HepG2 (cell line): Measurements from ENCODE around the gene PAQR7. TPM values are rescaled to one million over a fixed set of nuclear protein-coding genes. Genes with fewer than 3 reads are reported as not detected.

ENCODE experiments used
- KAT8 ChIP-seq: IDR thresholded peaks from 2 replicates; pipeline ENCODE4 v1.6.1; 2016; ENCODE audit warnings: missing genetic modification reagents, missing compliant biosample characterization
- KDM2A ChIP-seq: sonication (generic); formaldehyde crosslinking; IDR thresholded peaks from 2 replicates; pipeline ENCODE4 v1.4.0; 2020; ENCODE audit warnings: low read depth, missing genetic modification reagents, borderline replicate concordance
- MTF1 ChIP-seq: sonication (generic); formaldehyde crosslinking; IDR thresholded peaks from 2 replicates; pipeline ENCODE4 v1.5.0; 2020; ENCODE audit warnings: missing genetic modification reagents
- POLR2A ChIP-seq, 2 experiments: IDR thresholded peaks; 2 replicates each; pipeline ENCODE4 v1.6.1; 2011; ENCODE audit warnings: low read depth in 2 of 2, low read length in 2 of 2, mild to moderate bottlenecking in 1 of 2, moderate library complexity in 1 of 2; ENCODE audit not compliant: insufficient read depth in 1 of 2
- RAD51 ChIP-seq: fragments of 450-650 bp; IDR thresholded peaks from 2 replicates; pipeline ENCODE4 v1.6.1; 2016; ENCODE audit warnings: borderline replicate concordance
- ZNF460 ChIP-seq: sonication (generic); formaldehyde crosslinking; IDR thresholded peaks from 2 replicates; pipeline ENCODE4 v1.5.1; 2020; ENCODE audit warnings: missing genetic modification reagents, mild to moderate bottlenecking, borderline replicate concordance
- ZNF549 ChIP-seq: sonication (generic); formaldehyde crosslinking; IDR thresholded peaks from 2 replicates; pipeline ENCODE4 v1.5.0; 2020; ENCODE audit warnings: missing genetic modification reagents
- ZNF629 ChIP-seq: sonication (generic); formaldehyde crosslinking; conservative IDR thresholded peaks from 2 replicates; pipeline ENCODE4 v1.5.0; 2020; ENCODE audit warnings: missing genetic modification reagents
- polyA plus RNA-seq, 8 experiments: library from polyadenylated mRNA; depleted of rRNA in 3 of 8; stranded (reverse) in 7 of 8; unstranded in 1 of 8; fragments of >200 nt; fragmentation: Illumina TruSeq in 4 of 8; extraction: Trizol in 4 of 8; gene quantifications; 2 replicates each; pipeline versions ENCODE4 v1.2.1 to v1.2.3, GENCODE V29; 2011 to 2016; ENCODE audit warnings: low read depth in 4 of 8, missing spikeins in 1 of 8, mixed read lengths in 1 of 8; ENCODE audit not compliant: insufficient read depth in 1 of 8
- total RNA-seq, 5 experiments: library from RNA; depleted of rRNA; stranded (reverse); fragments of >200 nt; fragmentation: Illumina TruSeq; extraction: Trizol; gene quantifications; 2 replicates each; pipeline ENCODE4 v1.2.3, GENCODE V29; 2016; ENCODE audit warnings: low read depth in 1 of 5
- TF ChIP-seq, protein P1 (sequence below): sonication (generic); formaldehyde crosslinking; IDR thresholded peaks from 2 replicates; pipeline ENCODE4 v1.4.0; 2020; ENCODE audit warnings: missing genetic modification reagents, borderline replicate concordance
- TF ChIP-seq, protein P2 (sequence below): IDR thresholded peaks from 2 replicates; pipeline ENCODE4 v1.6.1; 2016; ENCODE audit warnings: missing compliant biosample characterization, missing genetic modification reagents, borderline replicate concordance
- TF ChIP-seq, protein P3 (sequence below): sonication (generic); formaldehyde crosslinking; IDR thresholded peaks from 2 replicates; pipeline ENCODE4 v1.9.0; 2021; ENCODE audit warnings: mild to moderate bottlenecking, missing genetic modification reagents
- TF ChIP-seq, protein P4 (sequence below): sonication (generic); formaldehyde crosslinking; IDR thresholded peaks from 2 replicates; pipeline ENCODE4 v1.5.0; 2020; ENCODE audit warnings: missing genetic modification reagents, mild to moderate bottlenecking, borderline replicate concordance
- TF ChIP-seq, protein P5 (sequence below): IDR thresholded peaks from 2 replicates; pipeline ENCODE4 v1.6.1; 2016; ENCODE audit warnings: missing genetic modification reagents, missing compliant biosample characterization
- TF ChIP-seq, protein P6 (sequence below): sonication (generic); formaldehyde crosslinking; IDR thresholded peaks from 2 replicates; pipeline ENCODE4 v1.4.0; 2020; ENCODE audit warnings: missing genetic modification reagents

PAQR7 gene
- total and polyA plus RNA-seq, 2 of the 13 experiments (the other 11 are each of a cell fraction or from before 2014, with no cell fraction given) = 13.2 to 16.6 TPM

DNA sequence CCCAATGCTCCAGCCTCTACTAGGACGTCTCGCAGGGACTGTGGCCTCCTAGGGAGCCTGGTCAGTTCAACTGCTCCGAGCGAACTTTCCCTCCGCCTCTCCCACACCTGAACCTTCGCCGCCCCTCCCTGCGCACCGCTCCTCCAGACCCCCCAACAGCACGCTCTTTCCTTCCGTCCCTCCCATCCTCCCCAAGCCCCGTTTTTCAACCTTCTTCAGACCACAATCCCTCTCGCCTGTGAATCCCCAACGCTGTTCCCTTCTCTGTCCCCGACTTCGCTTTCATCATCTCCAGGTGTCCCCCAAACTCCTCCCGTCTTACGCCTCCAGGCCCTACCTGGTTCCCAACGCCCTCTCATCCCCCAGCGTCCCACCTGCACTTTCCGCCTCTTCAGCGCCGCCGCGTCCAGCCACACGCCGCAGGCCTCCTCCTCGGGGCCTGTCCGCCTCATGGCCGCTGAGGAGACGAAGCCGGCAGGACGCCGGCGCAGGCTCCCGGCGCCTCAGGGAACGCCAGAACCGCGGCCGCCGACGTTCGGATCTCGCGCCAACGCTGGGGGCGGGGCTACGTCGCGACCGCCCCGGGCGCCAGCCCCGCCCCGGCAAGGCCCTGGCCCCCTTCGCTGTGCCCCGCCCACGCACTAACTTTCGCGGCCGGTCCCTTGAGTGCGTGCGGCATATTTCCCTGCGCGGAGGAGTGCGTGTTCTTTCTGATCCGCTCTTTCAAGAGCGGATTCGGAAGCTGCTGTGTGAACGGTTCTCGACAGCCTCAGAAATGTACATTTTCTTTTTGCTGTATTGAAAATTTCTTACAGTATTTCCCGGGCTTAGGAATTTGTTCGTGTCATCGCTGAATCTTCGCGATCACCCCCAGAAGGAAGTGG, 16.4 kb downstream of the PAQR7 start, which contains the start of gene AUNIP (continued):
- TF ChIP-seq, protein P1, sequence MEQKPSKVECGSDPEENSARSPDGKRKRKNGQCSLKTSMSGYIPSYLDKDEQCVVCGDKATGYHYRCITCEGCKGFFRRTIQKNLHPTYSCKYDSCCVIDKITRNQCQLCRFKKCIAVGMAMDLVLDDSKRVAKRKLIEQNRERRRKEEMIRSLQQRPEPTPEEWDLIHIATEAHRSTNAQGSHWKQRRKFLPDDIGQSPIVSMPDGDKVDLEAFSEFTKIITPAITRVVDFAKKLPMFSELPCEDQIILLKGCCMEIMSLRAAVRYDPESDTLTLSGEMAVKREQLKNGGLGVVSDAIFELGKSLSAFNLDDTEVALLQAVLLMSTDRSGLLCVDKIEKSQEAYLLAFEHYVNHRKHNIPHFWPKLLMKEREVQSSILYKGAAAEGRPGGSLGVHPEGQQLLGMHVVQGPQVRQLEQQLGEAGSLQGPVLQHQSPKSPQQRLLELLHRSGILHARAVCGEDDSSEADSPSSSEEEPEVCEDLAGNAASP (CRISPR knock-in tag) = no peak
- no peak for TF ChIP-seq RAD51
- TF ChIP-seq, protein P2, sequence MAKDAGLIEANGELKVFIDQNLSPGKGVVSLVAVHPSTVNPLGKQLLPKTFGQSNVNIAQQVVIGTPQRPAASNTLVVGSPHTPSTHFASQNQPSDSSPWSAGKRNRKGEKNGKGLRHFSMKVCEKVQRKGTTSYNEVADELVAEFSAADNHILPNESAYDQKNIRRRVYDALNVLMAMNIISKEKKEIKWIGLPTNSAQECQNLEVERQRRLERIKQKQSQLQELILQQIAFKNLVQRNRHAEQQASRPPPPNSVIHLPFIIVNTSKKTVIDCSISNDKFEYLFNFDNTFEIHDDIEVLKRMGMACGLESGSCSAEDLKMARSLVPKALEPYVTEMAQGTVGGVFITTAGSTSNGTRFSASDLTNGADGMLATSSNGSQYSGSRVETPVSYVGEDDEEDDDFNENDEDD = peak; percentile 98
- TF ChIP-seq ZNF629 = peak; percentile 42
- TF ChIP-seq, protein P3, sequence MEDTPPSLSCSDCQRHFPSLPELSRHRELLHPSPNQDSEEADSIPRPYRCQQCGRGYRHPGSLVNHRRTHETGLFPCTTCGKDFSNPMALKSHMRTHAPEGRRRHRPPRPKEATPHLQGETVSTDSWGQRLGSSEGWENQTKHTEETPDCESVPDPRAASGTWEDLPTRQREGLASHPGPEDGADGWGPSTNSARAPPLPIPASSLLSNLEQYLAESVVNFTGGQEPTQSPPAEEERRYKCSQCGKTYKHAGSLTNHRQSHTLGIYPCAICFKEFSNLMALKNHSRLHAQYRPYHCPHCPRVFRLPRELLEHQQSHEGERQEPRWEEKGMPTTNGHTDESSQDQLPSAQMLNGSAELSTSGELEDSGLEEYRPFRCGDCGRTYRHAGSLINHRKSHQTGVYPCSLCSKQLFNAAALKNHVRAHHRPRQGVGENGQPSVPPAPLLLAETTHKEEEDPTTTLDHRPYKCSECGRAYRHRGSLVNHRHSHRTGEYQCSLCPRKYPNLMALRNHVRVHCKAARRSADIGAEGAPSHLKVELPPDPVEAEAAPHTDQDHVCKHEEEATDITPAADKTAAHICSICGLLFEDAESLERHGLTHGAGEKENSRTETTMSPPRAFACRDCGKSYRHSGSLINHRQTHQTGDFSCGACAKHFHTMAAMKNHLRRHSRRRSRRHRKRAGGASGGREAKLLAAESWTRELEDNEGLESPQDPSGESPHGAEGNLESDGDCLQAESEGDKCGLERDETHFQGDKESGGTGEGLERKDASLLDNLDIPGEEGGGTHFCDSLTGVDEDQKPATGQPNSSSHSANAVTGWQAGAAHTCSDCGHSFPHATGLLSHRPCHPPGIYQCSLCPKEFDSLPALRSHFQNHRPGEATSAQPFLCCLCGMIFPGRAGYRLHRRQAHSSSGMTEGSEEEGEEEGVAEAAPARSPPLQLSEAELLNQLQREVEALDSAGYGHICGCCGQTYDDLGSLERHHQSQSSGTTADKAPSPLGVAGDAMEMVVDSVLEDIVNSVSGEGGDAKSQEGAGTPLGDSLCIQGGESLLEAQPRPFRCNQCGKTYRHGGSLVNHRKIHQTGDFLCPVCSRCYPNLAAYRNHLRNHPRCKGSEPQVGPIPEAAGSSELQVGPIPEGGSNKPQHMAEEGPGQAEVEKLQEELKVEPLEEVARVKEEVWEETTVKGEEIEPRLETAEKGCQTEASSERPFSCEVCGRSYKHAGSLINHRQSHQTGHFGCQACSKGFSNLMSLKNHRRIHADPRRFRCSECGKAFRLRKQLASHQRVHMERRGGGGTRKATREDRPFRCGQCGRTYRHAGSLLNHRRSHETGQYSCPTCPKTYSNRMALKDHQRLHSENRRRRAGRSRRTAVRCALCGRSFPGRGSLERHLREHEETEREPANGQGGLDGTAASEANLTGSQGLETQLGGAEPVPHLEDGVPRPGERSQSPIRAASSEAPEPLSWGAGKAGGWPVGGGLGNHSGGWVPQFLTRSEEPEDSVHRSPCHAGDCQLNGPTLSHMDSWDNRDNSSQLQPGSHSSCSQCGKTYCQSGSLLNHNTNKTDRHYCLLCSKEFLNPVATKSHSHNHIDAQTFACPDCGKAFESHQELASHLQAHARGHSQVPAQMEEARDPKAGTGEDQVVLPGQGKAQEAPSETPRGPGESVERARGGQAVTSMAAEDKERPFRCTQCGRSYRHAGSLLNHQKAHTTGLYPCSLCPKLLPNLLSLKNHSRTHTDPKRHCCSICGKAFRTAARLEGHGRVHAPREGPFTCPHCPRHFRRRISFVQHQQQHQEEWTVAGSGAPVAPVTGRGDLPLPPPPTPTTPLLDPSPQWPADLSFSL (CRISPR knock-in tag) = no peak
- no peak for TF ChIP-seq ZNF460 (CRISPR knock-in tag)
- TF ChIP-seq, protein P4, sequence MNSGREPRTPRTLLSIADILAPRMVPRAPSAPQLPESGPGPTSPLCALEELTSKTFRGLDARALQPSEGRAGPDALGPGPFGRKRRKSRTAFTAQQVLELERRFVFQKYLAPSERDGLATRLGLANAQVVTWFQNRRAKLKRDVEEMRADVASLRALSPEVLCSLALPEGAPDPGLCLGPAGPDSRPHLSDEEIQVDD = peak; percentile 55; the same call in 1 of the 2 replicates
- TF ChIP-seq KDM2A = peak; percentile 84; the same call in 1 of the 2 replicates
- TF ChIP-seq MTF1 (CRISPR knock-in tag) = peak; percentile 63; the same call in 1 of the 2 replicates
- TF ChIP-seq, protein P5, sequence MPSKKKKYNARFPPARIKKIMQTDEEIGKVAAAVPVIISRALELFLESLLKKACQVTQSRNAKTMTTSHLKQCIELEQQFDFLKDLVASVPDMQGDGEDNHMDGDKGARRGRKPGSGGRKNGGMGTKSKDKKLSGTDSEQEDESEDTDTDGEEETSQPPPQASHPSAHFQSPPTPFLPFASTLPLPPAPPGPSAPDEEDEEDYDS = peak; percentile 98
- TF ChIP-seq POLR2A (IDR thresholded peaks at IDR 0.05; ENCODE audit: insufficient read depth in 1 of 2, low read depth in 2 of 2, low read length in 2 of 2) = peak; percentile 77 to 94
- TF ChIP-seq ZNF549 (CRISPR knock-in tag) = no peak
- TF ChIP-seq, protein P6, sequence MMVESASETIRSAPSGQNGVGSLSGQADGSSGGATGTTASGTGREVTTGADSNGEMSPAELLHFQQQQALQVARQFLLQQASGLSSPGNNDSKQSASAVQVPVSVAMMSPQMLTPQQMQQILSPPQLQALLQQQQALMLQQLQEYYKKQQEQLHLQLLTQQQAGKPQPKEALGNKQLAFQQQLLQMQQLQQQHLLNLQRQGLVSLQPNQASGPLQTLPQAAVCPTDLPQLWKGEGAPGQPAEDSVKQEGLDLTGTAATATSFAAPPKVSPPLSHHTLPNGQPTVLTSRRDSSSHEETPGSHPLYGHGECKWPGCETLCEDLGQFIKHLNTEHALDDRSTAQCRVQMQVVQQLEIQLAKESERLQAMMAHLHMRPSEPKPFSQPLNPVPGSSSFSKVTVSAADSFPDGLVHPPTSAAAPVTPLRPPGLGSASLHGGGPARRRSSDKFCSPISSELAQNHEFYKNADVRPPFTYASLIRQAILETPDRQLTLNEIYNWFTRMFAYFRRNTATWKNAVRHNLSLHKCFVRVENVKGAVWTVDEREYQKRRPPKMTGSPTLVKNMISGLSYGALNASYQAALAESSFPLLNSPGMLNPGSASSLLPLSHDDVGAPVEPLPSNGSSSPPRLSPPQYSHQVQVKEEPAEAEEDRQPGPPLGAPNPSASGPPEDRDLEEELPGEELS (CRISPR knock-in tag) = peak; percentile 48; the same call in 1 of the 2 replicates
- peak; percentile 65; the same call in 1 of the 2 replicates for TF ChIP-seq KAT8 (CRISPR knock-in tag)
